Transverse colon (tissue), 4 donors: Measurements from ENCODE around the gene NUP98.

ENCODE experiments used
- CTCF ChIP-seq, 5 experiments: fragments of 200-600 bp in 3 of 5; fragments of 450-650 bp in 2 of 5; sonication (generic) in 3 of 5; IDR thresholded peaks; 1 replicate in 2 of 5; 2 replicates in 3 of 5; pipeline ENCODE4 v1.5.1; 2016 to 2017; ENCODE audit warnings: antibody characterized with exemption in 5 of 5, inconsistent platforms in 3 of 5, mild to moderate bottlenecking in 2 of 5, moderate library complexity in 1 of 5
- EP300 ChIP-seq: sonication (generic); formaldehyde crosslinking; IDR thresholded peaks from one replicate; pipeline ENCODE4 v1.6.1; 2017; ENCODE audit warnings: antibody characterized with exemption, low read depth
- POLR2A ChIP-seq: fragments of 450-650 bp; IDR thresholded peaks from one replicate; pipeline ENCODE4 v1.6.1; 2016; ENCODE audit warnings: antibody characterized with exemption, mild to moderate bottlenecking, moderate library complexity
- POLR2AphosphoS5 ChIP-seq, 3 donors: sonication (generic); formaldehyde crosslinking; IDR thresholded peaks; one replicate each; pipeline ENCODE4 v1.6.1; 2016; ENCODE audit warnings: antibody characterized with exemption in 3 of 3

DNA sequence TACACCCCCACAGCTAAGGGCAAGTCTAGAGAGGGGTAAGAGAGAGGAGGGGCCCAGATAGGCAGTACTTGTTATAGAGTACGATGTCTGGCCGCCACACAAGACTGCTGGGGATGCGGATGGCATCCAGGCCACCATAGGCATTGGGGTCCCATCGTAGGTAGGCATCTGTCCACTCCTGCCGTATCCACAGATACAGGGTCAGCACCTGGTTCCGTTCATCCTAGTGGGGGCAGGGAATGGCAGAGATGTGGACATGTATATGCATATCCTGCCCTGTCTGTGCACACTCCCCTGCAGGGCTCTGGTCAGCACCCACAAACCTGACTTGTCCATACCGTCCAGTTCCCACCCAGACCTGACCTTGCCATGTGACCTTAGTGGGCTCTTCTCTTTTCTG, 128.2 kb downstream of the NUP98 start:
- TF ChIP-seq CTCF (IDR thresholded peaks at IDR 0.05) (no peak), EP300 (no peak), POLR2AphosphoS5 (IDR thresholded peaks at IDR 0.05) (no peak), POLR2A (no peak)
